Occipital lobe (tissue), 2 donors: ENCODE results near the gene BCR. TPM values are rescaled to one million over a fixed set of nuclear protein-coding genes. Genes with fewer than 3 reads are reported as not detected.
A peak's percentile ranks its signal among the peaks of the same experiment; 100 is the strongest.
"Not testable (repeated sequence)": the region's sequence is repeated elsewhere in the genome, so short reads cannot be mapped to it uniquely, and the experiment has no call there.

Source experiments
- DNase-seq: peaks from one replicate; lab custom pipeline; 2025; lab: John Stamatoyannopoulos, UW
- total RNA-seq: library from RNA; depleted of rRNA; stranded (reverse); fragments of >200 nt; gene quantifications from one replicate; pipeline ENCODE4 v1.2.3, GENCODE V29; 2014

Gene BCR
- 53.2 TPM for total RNA-seq

DNA sequence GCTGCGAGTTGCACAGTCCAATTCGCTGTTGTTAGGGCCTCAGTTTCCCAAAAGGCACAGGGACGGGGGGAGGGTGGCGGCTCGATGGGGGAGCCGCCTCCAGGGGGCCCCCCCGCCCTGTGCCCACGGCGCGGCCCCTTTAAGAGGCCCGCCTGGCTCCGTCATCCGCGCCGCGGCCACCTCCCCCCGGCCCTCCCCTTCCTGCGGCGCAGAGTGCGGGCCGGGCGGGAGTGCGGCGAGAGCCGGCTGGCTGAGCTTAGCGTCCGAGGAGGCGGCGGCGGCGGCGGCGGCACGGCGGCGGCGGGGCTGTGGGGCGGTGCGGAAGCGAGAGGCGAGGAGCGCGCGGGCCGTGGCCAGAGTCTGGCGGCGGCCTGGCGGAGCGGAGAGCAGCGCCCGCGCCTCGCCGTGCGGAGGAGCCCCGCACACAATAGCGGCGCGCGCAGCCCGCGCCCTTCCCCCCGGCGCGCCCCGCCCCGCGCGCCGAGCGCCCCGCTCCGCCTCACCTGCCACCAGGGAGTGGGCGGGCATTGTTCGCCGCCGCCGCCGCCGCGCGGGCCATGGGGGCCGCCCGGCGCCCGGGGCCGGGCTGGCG lies at the start of gene BCR:
TSS of gene BCR (plus strand) at position 209 of the 592 bp plus-strand sequence. CDS start 452 bp downstream, outside the sequence.
- DNase-seq, result peak; percentile 52

DNA sequence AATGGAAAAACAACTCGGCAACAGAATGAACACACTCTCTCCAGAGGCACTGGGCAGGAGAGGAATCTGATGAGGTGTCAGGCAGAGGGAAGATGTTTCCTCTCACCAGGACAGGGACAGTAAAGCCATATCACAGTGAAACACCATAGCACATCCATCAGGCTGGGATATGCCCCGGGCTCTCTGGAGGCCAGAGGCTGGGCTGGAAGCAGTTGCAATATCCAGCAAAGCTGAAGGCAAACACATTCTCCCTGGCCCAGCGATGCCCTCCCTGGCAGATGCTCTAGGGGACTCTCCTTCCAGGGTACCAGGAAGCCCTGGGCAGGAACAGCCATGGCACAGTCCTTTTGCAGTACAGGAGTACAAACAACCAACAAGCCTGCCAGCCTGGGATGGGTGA lies 49.6 kb upstream of the BCR start:
- no peak for DNase-seq

DNA sequence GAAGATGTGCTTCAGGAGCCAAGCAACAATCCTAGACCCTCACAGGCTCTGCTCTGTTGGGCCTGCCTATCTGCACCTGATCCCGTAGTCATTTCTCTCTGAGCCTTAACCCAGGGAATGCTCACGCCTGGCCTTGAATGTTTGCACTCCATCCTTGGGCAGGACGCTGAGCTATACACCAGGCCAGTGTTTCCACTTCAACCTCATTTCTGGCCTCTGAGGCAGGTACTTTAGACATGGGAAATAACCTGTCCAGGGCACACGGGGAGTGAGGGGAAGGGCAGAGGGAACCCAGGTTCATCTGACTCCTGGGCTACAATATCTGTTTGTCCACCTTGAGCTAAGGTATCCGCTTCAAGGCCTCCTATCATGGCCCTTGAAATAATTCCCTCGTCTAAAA lies 48.4 kb upstream of the BCR start:
- no peak for DNase-seq

GRCh38 chr22:23132376-23133091 lies 47.8 kb upstream of the BCR start:
- no peak for DNase-seq

DNA sequence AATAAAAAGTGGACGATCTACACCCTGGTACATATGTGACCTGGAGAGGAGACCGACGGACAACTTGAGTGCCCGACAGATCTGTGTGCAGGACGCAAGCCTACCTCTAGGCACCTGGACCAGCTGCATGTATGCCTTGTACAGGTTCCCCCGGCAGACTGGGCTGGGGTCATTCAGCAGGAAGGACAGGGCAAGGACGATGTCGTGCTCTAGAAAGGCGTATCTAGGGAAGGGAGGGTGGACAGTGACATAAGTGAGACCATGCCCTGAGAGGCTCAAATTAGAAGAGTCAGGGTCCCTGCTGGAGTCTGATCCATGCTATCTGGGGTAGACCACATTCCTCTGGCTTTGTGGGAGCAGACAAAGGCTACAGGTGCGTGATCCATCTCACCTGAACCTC lies 46.4 kb upstream of the BCR start:
- DNase-seq, result no peak

DNA sequence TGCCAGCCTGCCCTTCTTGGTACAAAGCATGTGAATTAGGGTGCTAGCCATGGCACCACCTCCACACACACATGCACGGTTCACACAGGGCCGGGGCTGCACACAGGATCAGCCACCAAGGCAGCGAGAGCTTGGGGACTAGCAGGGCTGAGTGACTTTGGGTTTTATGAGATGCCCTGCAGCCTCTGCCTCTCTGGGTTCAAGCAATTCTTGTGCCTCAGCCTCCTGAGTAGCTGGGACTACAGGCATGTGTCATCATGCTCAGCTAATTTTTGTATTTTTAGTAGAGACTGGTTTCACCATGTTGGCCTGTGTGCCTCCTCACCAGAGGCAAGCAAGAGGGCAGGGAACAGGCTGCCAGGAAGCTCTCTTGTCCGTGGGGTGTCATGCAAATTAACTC lies 43.3 kb upstream of the BCR start:
- DNase-seq, result not testable (repeated sequence)

DNA sequence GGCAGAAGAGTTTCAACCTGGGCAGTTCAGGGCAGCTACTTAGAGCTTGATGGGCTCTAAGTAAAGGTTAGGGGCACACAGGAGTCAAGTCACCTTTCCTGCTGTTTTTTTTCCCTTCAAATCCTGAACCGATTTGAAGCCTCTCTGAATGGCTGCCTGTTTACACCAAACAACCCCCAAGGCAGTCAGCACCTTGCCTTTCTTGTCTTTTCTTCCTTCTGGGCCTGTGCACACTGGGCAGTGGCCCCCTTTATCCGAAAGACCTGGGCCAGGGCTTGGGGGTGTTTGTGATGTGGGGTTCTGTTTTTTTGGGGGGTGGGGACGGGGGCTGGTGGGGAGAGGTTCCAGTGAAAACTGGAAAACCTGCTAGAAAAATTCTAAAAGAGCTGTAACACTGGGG lies 42.8 kb upstream of the BCR start:
- DNase-seq, result no peak

DNA sequence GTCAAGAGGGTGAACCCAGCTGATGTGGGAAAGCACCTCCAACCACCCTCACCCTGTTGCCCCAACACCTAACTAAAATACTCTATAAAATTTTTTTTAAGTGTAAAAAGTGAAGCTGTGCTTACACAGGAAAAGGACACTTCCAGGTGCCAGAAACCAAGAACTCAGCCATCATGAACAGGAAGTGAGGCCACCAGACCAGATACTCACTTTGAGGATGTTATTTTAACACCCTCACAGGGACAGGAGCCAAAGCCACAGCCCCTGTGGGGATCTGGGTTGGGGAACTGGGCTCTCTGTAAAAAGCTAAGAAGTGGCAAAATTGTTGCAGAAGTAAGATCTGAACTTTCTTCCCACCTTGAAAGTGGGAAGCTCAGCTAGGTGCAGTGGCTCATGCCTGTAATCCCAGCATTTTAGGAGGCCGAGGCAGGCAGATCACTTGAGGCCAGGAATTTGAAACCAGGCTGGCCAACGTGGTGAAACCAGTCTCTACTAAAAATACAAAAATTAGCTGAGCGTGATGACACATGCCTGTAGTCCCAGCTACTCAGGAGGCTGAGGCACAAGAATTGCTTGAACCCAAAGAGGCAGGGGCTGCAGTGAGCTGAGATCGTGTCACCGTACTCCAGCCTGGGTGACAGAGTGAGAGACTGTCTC lies 42.3 kb upstream of the BCR start:
- no peak for DNase-seq

GRCh38 chr22:23138584-23139435 lies 41.5 kb upstream of the BCR start:
- no peak for DNase-seq

DNA sequence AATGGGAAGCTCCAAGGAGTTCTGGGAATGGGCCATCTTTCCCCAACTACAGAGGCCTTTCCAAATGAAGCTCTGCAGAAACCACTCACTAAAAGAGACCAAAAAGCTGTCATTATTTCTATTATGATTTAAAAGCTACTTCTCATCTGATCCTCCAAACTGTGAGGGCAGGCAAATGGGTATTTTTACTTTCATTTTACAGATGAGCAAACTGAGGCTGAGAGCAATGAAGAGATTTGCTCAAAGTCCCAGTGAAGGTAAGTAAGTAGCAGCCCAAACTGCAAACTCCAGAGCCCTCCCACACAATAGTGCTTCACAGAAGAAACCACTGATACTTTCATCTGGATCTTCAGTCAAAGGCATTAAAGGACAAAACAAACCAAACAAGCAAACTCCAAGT lies 39.9 kb upstream of the BCR start:
- no peak for DNase-seq

- no peak for DNase-seq
Observed at GRCh38 chr22:23142546-23143105, 37.7 kb upstream of the BCR start.

- no peak for DNase-seq
Observed at GRCh38 chr22:23143119-23143518, 37.2 kb upstream of the BCR start.

DNA sequence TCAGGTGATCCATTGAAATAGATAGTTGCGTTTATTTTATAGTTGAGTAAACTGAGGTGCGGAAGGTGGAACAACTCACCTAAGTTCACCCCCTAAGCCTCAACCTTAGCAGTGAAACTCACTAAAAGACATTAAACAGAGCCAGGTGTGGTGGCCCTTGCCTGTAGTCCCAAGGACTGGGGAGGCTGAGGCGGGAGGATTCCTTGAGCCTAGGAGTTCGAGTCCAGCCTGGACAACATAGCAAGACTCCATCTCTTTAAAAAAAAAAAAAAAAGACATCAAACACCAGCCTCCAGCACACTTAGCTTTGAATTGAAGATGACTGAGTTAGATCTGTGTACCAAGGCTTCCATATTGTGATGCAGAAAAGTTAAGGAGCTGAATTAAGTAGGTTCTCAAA lies 35.9 kb upstream of the BCR start:
- no peak for DNase-seq

GRCh38 chr22:23144932-23145877 lies 35.1 kb upstream of the BCR start, which contains the start of gene RAB36:
RAB36 (plus strand) TSS chr22:23145477; CDS start chr22:23146617, 1,140 bp downstream.
- peak; percentile 99 for DNase-seq

- no peak for DNase-seq
Observed at GRCh38 chr22:23145878-23146470, 34.3 kb upstream of the BCR start.

- no peak for DNase-seq
Observed at GRCh38 chr22:23146478-23147205, 33.7 kb upstream of the BCR start.

DNA sequence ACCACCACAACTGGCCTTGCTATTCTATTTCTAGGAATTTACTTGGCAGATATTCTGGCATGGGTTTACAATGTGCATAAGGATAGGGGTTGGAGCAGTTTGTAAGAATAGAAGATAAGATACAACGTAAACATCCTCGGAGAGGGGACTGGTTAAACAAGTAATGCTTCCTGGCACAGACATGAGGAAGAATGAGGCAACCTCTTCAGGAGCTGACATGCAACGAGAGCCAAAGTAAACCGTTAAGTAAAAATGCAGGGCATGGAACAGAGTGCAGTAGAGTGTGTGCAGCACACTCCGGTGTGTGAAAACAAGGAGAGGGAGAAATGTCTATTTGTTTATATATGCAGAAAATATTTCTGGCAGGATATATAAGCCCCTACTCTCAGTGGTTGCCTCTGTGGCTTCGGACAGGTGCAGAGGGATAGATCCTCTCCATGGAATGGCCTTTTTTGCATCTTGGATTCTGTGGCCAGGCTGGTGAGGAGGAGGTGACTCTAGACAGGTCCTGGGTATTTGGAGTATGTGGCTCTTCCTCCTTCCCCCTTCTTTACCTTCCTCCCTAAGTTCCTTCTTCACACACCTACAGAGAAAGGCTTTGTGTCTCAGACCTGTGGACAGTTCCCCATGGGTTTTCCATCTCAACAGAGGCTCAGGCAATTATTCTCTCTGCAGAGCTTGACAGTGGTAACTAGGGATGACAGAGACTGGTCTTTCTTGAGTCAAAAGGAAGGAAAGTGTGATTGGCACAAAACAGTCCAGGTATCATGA lies 32.5 kb upstream of the BCR start:
- no peak for DNase-seq

GRCh38 chr22:23149743-23150238 lies 30.5 kb upstream of the BCR start:
- DNase-seq, result no peak
